Measurements from ENCODE around the gene CDK4.

DNA sequence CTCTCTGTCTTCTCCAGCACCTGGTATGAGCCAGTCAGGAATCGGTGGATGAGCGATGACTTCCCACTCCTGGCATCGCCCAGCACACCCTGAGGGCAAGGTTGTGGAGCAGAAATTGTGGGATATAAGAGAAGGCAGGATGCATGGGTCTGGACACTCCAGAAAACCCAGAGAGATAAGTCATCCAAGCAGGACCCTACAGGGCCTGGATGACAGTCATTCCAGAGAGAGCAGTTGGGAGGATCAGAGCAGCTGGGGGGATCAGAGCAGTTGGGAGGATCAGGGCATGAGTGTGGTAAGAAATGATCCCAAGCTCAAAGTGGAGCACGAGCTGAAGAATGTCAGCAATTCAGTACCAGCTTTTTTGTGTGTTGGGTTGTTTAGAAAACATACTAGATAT, 17.5 kb downstream of the CDK4 start:
- no peak for TF ChIP-seq POLR2A (IDR thresholded peaks at IDR 0.05; ENCODE audit: low read depth, low read length)
- TF ChIP-seq TAF1 (IDR thresholded peaks at IDR 0.05; ENCODE audit: low read depth, low read length) = no peak
- TF ChIP-seq POLR2AphosphoS5 (IDR thresholded peaks at IDR 0.05; ENCODE audit: low read depth, low read length) = no peak
